HG02763 (cell line): Measurements from ENCODE around the gene RAB11FIP3.

ENCODE experiments used
- ATAC-seq: cut with Tn5 transposase; IDR thresholded peaks from one replicate; pipeline ENCODE4 v1.9.1; 2021; ENCODE audit warnings: mild to moderate bottlenecking, moderate library complexity; ENCODE audit not compliant: unreplicated experiment

RAB11FIP3 gene

GRCh38 chr16:549544-550263 is 124.3 kb downstream of the RAB11FIP3 start:
- ATAC-seq, result no peak

DNA sequence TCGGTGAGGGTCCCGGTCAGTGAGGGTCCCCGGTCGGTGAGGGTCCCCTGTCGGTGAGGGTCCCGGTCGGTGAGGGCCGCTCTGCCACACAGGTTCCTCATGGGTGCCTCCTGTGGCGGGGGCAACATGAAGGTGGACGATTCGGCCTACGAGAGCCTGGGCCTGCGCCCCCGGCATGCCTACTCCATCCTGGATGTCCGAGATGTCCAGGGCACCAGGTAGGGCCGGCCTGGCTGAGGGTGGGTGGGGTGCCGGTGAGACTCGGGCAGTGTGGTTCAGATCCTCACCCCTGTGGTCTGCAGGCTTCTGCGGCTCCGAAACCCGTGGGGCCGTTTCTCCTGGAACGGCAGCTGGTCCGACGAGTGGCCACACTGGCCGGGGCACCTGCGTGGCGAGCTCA is 125.8 kb downstream of the RAB11FIP3 start:
- no peak for ATAC-seq

GRCh38 chr16:552171-552570 is 126.7 kb downstream of the RAB11FIP3 start:
- no peak for ATAC-seq

DNA sequence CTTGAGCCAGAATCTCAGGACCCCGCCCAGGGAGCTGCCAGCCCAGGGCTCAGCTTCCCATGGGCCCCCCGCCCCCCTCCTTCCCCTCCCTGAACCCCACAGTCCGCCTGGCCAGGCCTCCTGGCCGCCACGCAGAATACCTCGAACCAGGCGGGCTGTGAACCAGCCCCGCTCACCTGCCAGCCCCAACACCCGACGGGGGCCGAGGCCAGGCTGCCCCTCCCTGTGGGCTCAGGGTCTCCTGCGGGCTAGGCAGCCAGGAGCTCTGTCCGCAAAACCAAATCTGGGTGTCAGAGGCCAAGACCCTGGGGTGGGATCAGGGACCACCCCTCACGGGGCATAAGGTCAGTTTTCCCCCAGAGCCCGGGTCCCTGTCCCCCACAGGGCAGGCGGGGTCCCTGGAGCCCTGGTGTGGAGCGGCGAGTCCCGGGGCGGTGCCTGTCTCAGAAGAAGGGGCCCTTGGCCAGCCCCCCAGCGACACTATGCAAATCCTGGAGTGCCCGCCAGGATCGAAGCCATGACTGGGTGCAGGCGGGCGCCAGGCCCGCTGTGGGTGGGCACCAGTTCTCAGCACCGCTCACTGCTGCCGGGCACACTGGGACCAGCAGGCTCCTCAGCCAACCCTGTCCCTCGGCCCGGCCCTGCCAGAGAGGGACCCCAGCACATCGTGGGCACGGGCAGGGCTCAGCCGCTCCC is 128.3 kb downstream of the RAB11FIP3 start:
- ATAC-seq, result no peak

GRCh38 chr16:554297-554621 is 128.8 kb downstream of the RAB11FIP3 start:
- no peak for ATAC-seq

GRCh38 chr16:554640-555365 is 129.4 kb downstream of the RAB11FIP3 start:
- no peak for ATAC-seq

- no peak for ATAC-seq
Observed at GRCh38 chr16:555528-556473, 130.4 kb downstream of the RAB11FIP3 start.

DNA sequence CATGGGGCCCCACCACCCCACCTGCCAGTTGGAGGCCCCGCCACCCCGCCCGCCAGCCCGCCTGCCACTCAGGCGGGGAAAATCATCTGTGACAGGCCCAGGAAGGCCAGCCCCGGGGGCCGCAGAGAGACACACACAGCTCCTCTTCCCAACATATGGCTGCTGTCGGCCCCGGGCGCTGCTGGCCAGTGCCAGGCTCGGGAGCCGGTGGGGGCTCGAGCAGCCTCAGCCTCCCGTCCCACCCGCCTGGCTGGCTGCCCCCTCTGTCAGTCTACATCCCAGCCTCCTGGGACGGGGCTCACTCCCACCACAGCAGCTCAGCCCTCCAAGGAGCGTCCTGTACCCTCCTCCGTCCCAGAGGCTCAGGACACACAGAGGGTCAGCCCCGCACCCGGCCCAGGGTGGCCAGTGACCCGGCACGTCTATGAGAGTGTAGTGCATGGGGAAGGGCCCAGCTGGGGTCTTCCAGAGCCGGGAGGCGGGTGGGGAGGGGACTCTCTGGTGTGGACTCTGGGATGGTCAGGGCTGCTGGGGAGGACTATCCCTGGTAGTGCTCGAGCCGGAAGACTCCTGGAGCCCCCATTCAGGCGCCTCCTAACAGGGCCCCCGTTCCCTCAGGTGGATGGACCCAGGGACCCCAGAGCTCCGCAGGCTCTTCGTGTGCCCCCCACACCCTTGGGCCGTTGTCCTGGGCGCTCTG is 131.2 kb downstream of the RAB11FIP3 start:
- no peak for ATAC-seq

DNA sequence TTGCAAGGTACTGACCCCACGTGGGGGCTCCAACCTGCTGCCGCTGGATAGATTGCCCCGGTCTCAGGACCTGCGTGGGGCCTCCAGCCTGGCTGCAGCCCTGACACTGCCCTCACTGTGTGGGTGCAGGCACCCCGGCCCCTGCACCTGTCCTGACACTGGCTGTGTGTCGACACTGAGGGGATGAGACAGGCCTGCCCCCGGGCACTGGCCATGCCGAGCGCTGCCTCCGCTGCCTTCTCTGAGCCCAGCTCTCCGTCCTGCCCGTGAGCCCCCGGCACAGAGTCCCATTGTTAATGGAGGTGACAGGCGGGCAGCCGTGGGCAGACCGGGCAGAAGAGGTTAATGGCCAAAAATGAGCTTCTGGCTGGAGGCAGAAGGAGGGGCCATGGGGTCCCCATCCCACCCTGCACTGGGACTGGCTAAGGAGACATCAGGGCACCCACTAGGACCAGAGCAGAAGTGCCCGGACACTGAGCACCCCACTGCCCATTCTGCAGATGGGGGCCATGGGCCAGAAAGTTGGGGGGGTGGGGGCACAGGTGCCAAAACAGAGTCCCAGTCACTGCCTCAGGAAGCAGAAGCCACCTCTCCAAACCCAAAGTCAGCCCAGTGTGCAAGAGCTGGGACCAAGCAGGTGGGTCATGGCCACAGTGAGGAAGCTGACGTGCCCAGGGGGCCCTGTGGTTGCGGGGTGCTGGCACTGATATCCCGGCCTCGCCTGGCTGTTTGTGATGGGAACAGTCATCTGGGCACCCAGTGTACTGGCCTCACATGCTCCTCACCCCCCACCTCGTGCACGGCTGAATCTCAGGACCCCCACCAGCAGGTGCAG is 132.2 kb downstream of the RAB11FIP3 start:
- no peak for ATAC-seq

DNA sequence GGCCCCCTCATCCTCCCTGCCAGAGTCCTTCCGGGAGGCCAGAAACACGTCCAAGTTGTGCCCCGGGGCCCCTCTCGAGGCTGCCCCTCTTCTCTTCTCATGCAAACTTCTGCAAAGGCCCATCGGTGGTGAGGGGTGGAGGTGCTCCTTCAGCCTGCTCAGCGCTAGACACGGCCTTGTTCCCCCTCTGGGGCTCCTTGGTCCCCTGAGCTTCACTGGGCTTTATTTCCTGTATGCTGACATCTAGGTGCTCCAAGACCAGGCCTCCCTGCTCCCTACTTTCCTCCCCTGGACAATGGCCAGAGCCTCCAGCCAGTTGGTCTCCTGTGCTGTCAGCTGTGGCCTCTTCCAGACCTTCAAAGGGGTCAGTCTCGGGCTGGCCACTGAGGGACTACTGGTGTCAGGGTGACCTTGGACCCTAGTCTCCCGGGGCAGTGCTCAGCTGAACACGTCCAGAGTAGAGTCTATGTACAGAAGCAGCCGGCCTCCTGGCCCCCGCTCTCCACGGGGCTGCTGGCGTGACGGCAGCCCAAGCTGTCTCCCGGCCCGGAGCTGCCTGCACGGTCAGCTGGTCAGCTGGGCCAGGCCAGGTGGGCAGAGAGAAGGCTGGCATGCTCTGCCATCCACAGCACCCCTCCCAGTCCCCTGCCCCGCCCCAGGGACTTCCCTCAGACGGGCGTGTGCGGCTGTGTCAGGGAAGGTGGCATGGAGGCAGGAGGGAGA is 133.0 kb downstream of the RAB11FIP3 start:
- ATAC-seq, result no peak

DNA sequence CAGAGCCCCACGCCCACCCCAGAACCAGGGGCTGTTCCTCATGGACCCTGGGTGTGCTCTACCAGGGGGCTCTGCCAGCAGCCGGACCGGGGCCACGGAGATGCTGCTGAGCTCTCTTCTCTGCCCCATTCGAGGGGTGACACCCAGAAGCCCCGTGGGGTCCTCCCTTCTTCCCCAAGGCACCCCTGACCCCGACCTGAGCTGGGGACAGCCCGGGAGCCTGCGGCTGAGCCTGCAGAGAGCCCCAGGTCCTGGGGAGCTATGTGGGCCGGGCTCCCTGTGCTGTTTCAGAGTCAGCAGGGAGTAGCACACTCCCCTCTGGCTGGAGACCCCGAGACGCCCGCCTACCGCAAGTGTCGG is 133.6 kb downstream of the RAB11FIP3 start:
- ATAC-seq, result no peak

DNA sequence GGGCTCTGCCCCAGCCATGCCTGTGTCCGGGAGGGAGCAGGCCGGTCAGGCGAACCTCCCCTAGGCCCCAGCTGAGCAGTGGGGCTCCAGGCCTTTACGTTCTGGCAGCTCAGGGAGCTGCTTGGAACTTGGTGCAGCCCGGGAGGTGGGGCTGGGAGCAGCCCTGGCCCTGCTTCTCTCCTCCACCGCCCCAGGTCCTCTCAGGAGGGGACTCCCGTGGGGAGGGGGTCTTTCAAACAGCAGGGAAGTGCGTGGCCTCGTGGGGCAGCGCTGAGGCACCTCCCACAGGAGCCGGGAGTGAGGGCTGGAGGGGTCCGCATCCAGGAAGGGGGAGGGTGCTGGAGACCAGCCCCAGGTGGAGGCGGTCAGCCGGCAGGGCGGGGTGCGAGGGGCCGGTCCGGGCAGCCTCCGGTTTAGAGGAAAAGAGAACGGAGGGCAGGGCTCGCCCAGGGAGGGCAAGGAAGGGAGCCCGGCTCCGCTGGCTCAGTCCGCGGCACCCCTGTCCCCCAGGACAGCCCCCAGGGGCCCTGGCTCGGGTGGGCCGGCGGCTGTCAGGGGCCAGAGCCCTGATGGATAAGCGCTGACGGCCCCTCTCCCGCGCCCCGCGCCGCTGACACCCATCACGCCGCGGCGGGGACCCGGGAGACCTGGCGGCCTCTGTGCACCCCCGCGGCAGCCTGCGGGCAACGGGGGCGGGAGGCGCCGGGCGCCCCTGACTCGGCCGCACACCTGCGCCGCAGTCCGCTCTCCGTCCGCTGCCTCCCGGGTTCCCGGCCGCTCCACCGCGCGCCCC is 134.2 kb downstream of the RAB11FIP3 start:
- no peak for ATAC-seq

GRCh38 chr16:560204-560700 is 134.8 kb downstream of the RAB11FIP3 start, which contains the start of gene PRR35:
PRR35 (plus strand) TSS chr16:560394; CDS start chr16:563295, 2,901 bp downstream.
- no peak for ATAC-seq

DNA sequence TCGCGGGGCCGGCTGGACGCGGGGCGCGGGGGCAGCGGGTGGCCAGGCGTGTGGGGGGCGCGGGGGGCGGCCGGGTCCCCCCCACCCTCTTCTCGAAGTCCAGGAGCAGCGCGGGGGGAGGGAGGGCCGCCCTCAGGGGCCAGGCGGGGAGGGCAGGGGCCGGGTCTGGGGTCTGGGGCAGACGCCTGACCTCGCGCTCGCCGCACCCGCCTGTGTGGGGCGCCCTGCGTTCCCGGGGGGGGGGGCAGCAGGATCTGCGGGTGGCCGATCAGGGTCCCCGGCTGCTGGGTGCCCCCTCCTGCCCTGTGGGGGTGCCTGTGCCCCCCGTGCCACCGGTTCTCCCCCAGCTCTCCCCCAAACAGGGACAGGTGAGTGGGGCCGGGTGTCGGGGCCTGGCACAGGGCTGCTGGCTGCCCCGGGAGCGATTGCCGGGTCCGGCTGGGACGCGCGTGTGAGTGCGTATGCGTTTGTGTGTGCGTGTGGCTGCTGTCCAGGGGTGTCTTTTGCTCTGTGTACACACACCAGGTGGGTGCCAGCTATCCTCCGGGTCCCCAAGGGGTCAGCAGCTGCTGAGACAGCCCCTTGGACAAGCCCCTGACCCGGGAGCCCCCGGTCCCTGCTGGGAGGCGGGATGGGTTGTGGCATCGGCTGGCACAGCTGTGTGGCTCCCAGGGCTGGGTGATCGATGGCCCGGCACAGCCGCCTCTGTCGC is 135.4 kb downstream of the RAB11FIP3 start:
- ATAC-seq, result no peak

DNA sequence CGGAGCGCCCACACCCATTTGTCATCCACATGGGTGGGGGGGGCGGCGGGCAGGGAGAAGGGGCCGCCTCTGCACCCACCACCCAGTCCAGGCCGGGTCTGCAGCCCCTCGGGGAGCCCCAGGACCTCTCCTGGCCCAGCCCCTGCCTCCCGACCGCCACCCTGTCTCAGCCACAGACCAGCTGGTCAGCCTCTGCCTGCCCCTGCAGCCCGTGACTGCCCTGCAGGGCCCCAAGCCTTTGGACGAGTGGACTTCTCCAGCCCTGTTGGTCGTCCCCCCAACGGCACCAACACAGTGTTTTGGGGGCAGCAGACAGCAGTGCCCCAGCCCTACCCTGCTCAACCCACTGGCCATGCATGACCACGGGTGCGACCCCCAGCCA is 136.0 kb downstream of the RAB11FIP3 start:
- no peak for ATAC-seq

- no peak for ATAC-seq
Observed at GRCh38 chr16:561957-562938, 136.8 kb downstream of the RAB11FIP3 start.
